ENCODE data around the gene SOAT2. TPM values are rescaled to one million over a fixed set of nuclear protein-coding genes. Genes with fewer than 3 reads are reported as not detected.

Gene SOAT2
- total and polyA plus RNA-seq, 2 donors (not counting 3 experiments of a cell fraction or from before 2014, with no cell fraction given), result not detected

DNA sequence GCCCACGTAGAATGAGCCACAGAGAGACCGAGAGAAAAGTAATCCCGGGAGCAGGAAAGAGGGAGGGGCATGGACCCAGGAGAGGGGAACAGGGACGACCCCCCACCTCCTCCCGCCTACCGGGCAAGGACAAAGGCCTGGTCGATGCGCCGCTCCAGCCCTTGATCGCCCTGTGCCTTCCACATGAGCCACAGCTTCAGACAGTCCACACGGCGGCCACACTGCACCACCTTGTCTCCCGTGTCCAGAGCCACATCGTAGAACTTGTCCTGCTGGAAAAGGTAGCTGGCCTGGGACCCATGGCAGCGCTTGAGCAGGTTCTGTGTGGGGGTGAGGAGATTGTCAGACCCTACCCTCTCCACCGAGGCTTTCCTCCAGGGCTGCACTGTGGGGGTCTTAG is 56.7 kb downstream of the SOAT2 start:
- H3K9me1 ChIP-seq (replicated peaks; ENCODE audit: control insufficient read depth, extremely low read depth, insufficient read depth, low read length), result no peaks in the 10 kb centered on the region
- H3K4me2 ChIP-seq (ENCODE audit: insufficient read depth, low read length), result no peak overlapping the region
- H3K36me3 ChIP-seq (ENCODE audit: control insufficient read depth in 2 of 2, extremely low read depth in 1 of 2, insufficient read depth in 2 of 2, low read length in 2 of 2), result no peaks in the 10 kb centered on the region
- ChIA-PET CTCF (interaction anchor here (0.6 to 7.5 kb wide), 33 partner anchors 8 to 261 kb away, joined by 3 to 249 read pairs (median 5); partner anchors contain the start of genes AAAS, CSAD, ESPL1 and SOAT2), POLR2A (no interaction called here)
- BruUV-seq (replicated peaks), result no TSS peak
- H3K27me3 ChIP-seq (ENCODE audit: control insufficient read depth in 2 of 2, insufficient read depth in 2 of 2, low read length in 2 of 2), result no peaks in the 10 kb centered on the region
- no peak overlapping the region for H3K27ac ChIP-seq (ENCODE audit: insufficient read depth, low read depth, low read length)
- intact Hi-C loops (cut with micrococcal nuclease), result loop anchor here (1.0 to 2.0 kb wide), 4 partner anchors 21 to 94 kb away; partner anchors contain the start of genes CSAD and ZNF740
- H3K9ac ChIP-seq (replicated peaks; ENCODE audit: extremely low read depth, insufficient read depth, low read length), result no peak overlapping the region
- no peaks in the 10 kb centered on the region for H4K20me1 ChIP-seq (replicated peaks; ENCODE audit: control insufficient read depth, extremely low read depth, insufficient read depth, low read length)
- no peaks in the 10 kb centered on the region for H3K79me2 ChIP-seq (ENCODE audit: control insufficient read depth, insufficient read depth, low read length)
- no peaks in the 10 kb centered on the region for H3K9me3 ChIP-seq (replicated peaks; ENCODE audit: control insufficient read depth, insufficient read depth, low read length)
- DNase-seq (ENCODE audit: low read depth, low spot score), result no peak
- no peak overlapping the region for H2AFZ ChIP-seq (ENCODE audit: low read depth, low read length)
- no peaks in the 10 kb centered on the region for H3K4me1 ChIP-seq (ENCODE audit: control insufficient read depth, extremely low read depth, insufficient read depth, low read length)
- dilution Hi-C loops (cut with MboI; ENCODE audit: extremely low pct_ligation_motif_present, low sequenced_read_pairs), result no loop called here
- FAIRE-seq, result no peak
- TF ChIP-seq CTCF (IDR thresholded peaks at IDR 0.05; ENCODE audit: extremely low read depth in 1 of 2, insufficient read depth in 1 of 2, low read depth in 1 of 2, low read length in 2 of 2) (no peak), GATA2 (IDR thresholded peaks at IDR 0.05; ENCODE audit: insufficient read depth, insufficient read length, low read depth, low read length) (no peak), EZH2 (IDR thresholded peaks at IDR 0.05; ENCODE audit: borderline replicate concordance, low read depth, low read length, severe bottlenecking) (no peak), FOS (IDR thresholded peaks at IDR 0.05; ENCODE audit: borderline replicate concordance, insufficient read depth, low read length) (no peak), POLR2A (IDR thresholded peaks at IDR 0.05; ENCODE audit: low read depth, low read length) (no peak), POLR2AphosphoS5 (IDR thresholded peaks at IDR 0.05; ENCODE audit: insufficient read depth, low read depth, low read length) (no peak), MYC (IDR thresholded peaks at IDR 0.05; ENCODE audit: low read depth, low read length) (no peak)
- TF ChIP-seq, protein P1, sequence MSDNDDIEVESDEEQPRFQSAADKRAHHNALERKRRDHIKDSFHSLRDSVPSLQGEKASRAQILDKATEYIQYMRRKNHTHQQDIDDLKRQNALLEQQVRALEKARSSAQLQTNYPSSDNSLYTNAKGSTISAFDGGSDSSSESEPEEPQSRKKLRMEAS (IDR thresholded peaks at IDR 0.05; ENCODE audit: insufficient read depth, insufficient read length), result no peak
- H3K4me3 ChIP-seq (replicated peaks in 1 of 3; ENCODE audit: insufficient read depth in 1 of 3, low read depth in 1 of 3, low read length in 3 of 3), result no peak overlapping the region

Measured in endothelial cell of umbilical vein (primary cell).